Measurements from ENCODE around the gene MUC21.

- no peak for TF ChIP-seq POLR2A (IDR thresholded peaks at IDR 0.05; ENCODE audit: low read depth, low read length)
- TF ChIP-seq, protein P1, sequence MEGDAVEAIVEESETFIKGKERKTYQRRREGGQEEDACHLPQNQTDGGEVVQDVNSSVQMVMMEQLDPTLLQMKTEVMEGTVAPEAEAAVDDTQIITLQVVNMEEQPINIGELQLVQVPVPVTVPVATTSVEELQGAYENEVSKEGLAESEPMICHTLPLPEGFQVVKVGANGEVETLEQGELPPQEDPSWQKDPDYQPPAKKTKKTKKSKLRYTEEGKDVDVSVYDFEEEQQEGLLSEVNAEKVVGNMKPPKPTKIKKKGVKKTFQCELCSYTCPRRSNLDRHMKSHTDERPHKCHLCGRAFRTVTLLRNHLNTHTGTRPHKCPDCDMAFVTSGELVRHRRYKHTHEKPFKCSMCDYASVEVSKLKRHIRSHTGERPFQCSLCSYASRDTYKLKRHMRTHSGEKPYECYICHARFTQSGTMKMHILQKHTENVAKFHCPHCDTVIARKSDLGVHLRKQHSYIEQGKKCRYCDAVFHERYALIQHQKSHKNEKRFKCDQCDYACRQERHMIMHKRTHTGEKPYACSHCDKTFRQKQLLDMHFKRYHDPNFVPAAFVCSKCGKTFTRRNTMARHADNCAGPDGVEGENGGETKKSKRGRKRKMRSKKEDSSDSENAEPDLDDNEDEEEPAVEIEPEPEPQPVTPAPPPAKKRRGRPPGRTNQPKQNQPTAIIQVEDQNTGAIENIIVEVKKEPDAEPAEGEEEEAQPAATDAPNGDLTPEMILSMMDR (IDR thresholded peaks at IDR 0.05; ENCODE audit: extremely low read depth in 1 of 2, insufficient read depth in 1 of 2, low read depth in 1 of 2, low read length in 2 of 2): no peak
- no peak for TF ChIP-seq GATA2 (IDR thresholded peaks at IDR 0.05; ENCODE audit: insufficient read depth, insufficient read length, low read depth, low read length)
- no peak for TF ChIP-seq POLR2AphosphoS5 (IDR thresholded peaks at IDR 0.05; ENCODE audit: insufficient read depth, low read depth, low read length)
- TF ChIP-seq EZH2 (IDR thresholded peaks at IDR 0.05; ENCODE audit: borderline replicate concordance, low read depth, low read length, severe bottlenecking): no peak
- no peak for TF ChIP-seq JUN (IDR thresholded peaks at IDR 0.05; ENCODE audit: borderline replicate concordance, insufficient read depth, insufficient read length, low read depth)
- TF ChIP-seq MYC (IDR thresholded peaks at IDR 0.05; ENCODE audit: low read depth, low read length): no peak
- TF ChIP-seq, protein P2, sequence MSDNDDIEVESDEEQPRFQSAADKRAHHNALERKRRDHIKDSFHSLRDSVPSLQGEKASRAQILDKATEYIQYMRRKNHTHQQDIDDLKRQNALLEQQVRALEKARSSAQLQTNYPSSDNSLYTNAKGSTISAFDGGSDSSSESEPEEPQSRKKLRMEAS (IDR thresholded peaks at IDR 0.05; ENCODE audit: insufficient read depth, insufficient read length): no peak
Observed at GRCh38 chr6:31037169-31037568, 53.7 kb downstream of the MUC21 start.

All from endothelial cell of umbilical vein (primary cell).